Mammary microvascular endothelial cell (primary cell): Measurements from ENCODE around the gene SLC5A2. TPM values are rescaled to one million over a fixed set of nuclear protein-coding genes. Genes with fewer than 3 reads are reported as not detected.

ENCODE experiments used
- total RNA-seq: library from RNA; depleted of rRNA; stranded (reverse); fragments of >200 nt; gene quantifications from 2 replicates; pipeline ENCODE4 v1.2.3, GENCODE V29; 2015

SLC5A2 gene
- not detected in 2 replicates for total RNA-seq

DNA sequence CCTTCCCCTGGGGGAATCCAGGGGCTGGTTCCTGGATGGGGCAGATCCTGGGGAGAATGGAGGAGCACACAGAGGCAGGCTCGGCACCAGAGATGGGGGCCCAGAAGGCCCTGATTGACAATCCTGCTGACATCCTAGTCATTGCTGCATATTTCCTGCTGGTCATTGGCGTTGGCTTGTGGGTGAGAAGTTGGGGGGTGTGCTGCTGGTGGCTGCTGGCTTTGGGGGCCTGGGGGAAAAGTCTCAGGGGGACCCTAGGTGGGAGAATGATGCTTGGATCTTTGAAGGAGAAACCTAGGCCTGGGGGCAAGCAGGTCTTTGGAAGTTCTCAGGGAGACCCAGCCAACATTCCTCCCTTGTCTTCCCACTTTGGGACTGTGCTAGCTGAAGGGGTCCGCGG is at the start of gene SLC5A2:
SLC5A2 (plus strand) TSS at position 43 of the 400 bp plus-strand sequence; CDS start at position 57, 14 bp downstream.

GRCh38 chr16:31458844-31459686 is 23.9 kb upstream of the SLC5A2 start, which contains the start of gene ARMC5:
TSS of gene ARMC5 (plus strand) at chr16:31459501. CDS start at chr16:31459525, 24 bp downstream.

GRCh38 chr16:31471875-31472708 is 10.8 kb upstream of the SLC5A2 start, which contains the start of gene TGFB1I1:
TSS of gene TGFB1I1 (plus strand) at chr16:31472152. CDS start at chr16:31472189, 37 bp downstream.

GRCh38 chr16:31507929-31508705 is 25.2 kb downstream of the SLC5A2 start, which contains the start of gene RUSF1:
TSS of gene RUSF1 (minus strand) at chr16:31508391. CDS start at chr16:31508373, 18 bp downstream.

DNA sequence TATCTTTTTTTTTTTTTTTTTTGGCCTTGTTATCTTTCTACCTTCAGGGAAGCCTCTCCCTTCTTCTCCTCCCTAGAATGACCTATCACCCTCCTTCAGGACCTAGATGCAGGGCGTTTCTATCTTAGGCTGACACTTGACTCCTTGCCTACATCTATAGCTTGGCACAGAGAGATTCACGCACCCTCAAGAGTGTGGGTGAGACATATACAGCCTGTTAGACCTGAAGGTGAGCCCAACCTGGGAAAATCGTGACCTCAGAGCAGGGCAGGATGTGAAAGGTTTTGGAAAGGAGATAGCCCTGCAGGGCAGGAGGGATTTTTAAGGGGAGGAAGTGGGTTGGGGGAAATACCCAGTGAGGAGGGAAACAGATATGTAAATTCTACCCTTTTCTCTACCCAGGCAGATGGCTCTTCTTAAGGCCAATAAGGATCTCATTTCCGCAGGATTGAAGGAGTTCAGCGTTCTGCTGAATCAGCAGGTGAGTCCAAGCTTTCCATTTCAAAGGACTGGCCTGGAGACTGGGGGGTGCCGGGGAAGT is 44.9 kb downstream of the SLC5A2 start, which contains the start of gene AHSP:
AHSP (plus strand) TSS at position 167 of the 541 bp plus-strand sequence; CDS start at position 407, 240 bp downstream.

Other genes starting within 250 kb of the SLC5A2 start
- gene ITGAM, start 223.1 kb upstream of the SLC5A2 start, total RNA-seq = not detected in 2 replicates
- 0.60 and 0.64 TPM in 2 replicates for gene ITGAX, start 127.9 kb upstream of the SLC5A2 start, total RNA-seq
- gene ITGAD, start 89.8 kb upstream of the SLC5A2 start, total RNA-seq = not detected in 2 replicates
- not detected in 2 replicates for gene COX6A2, start 54.8 kb upstream of the SLC5A2 start, total RNA-seq
- gene ZNF843, start 40.3 kb upstream of the SLC5A2 start, total RNA-seq = not detected in 2 replicates
- 18.9 and 20.0 TPM in 2 replicates for gene ARMC5, start 23.6 kb upstream of the SLC5A2 start, total RNA-seq
- 78.3 and 96.0 TPM in 2 replicates for gene TGFB1I1, start 11.0 kb upstream of the SLC5A2 start, total RNA-seq
- 30.3 and 30.6 TPM in 2 replicates for gene RUSF1, start 25.3 kb downstream of the SLC5A2 start, total RNA-seq
- not detected in 2 replicates for gene AHSP, start 44.8 kb downstream of the SLC5A2 start, total RNA-seq